Uterus (tissue), 4 donors: ENCODE results near the gene RCHY1. TPM values are rescaled to one million over a fixed set of nuclear protein-coding genes. Genes with fewer than 3 reads are reported as not detected.

Experiments used
- DNase-seq, 2 donors: peaks; one replicate each; pipeline ENCODE4 v3.0.0-alpha.2; 2019 to 2020
- H3K27ac ChIP-seq, 2 donors: fragments of 200-600 bp; sonication (generic); 1 replicate in 1 of 2; 2 replicates in 1 of 2; pipeline ENCODE4 v1.5.1; 2016 to 2018
- H3K27me3 ChIP-seq, 2 donors: fragments of 200-600 bp; sonication (generic); one replicate each; pipeline ENCODE4 v1.5.1; 2018 to 2019; ENCODE audit warnings: control low read depth in 1 of 2
- H3K36me3 ChIP-seq, 2 donors: fragments of 200-600 bp; sonication (generic); one replicate each; pipeline ENCODE4 v1.5.1; 2019; ENCODE audit warnings: control low read depth in 1 of 2
- H3K4me1 ChIP-seq, 2 donors: fragments of 200-600 bp; sonication (generic); one replicate each; pipeline ENCODE4 v1.5.1; 2018 to 2019; ENCODE audit warnings: control low read depth in 1 of 2
- H3K4me3 ChIP-seq, 2 donors: fragments of 200-600 bp; sonication (generic); 1 replicate in 1 of 2; 2 replicates in 1 of 2; pipeline ENCODE4 v1.5.1; 2018 to 2019; ENCODE audit warnings: mild to moderate bottlenecking in 1 of 2
- H3K9me3 ChIP-seq, 2 donors: fragments of 200-600 bp; sonication (generic); one replicate each; pipeline ENCODE4 v1.5.1; 2019; ENCODE audit warnings: control low read depth in 1 of 2
- CTCF ChIP-seq, 4 experiments: fragments of 200-600 bp in 2 of 4; fragments of 450-650 bp in 2 of 4; sonication (generic) in 2 of 4; IDR thresholded peaks; one replicate each; pipeline ENCODE4 v1.5.1; 2016 to 2019; ENCODE audit warnings: antibody characterized with exemption in 4 of 4, mild to moderate bottlenecking in 2 of 4, moderate library complexity in 1 of 4
- POLR2A ChIP-seq, 2 donors: fragments of 450-650 bp; IDR thresholded peaks; one replicate each; pipeline ENCODE4 v1.6.1; 2016; ENCODE audit warnings: antibody characterized with exemption in 2 of 2, mild to moderate bottlenecking in 1 of 2, moderate library complexity in 1 of 2
- intact Hi-C: fragments of 100-400 bp; cut with DNase I; formaldehyde crosslinking; loops from one replicate; pipeline ENCODE4 v1.15.1; 2023; ENCODE audit warnings: low total_unique reads
- total RNA-seq, 4 donors: library from RNA; depleted of rRNA in 3 of 4; stranded (reverse); fragments of >200 nt in 3 of 4; gene quantifications; one replicate each; pipeline versions ENCODE4 v1.1.0 to v1.2.4, GENCODE V29; 2014 to 2023
- donor health status: DM: yes; HTN: yes; CAD: no.

Gene RCHY1
- 10 to 100 TPM; 26.8 to 64.9 (median 33.5) TPM for total RNA-seq

- Histone ChIP-seq H3K9me3 (no peaks in the 10 kb centered on the region), H3K36me3 (no peaks in the 10 kb centered on the region), H3K4me1 (peaks cover 0 to 8% of the 10 kb centered on the region in 2 donors), H3K27ac (peak within 1 kb of the TSS; percentile 89 to 95), H3K4me3 (peak within 1 kb of the TSS; percentile 70 to 96), H3K27me3 (no peaks in the 10 kb centered on the region)
- intact Hi-C loops = no loop called here
- peak; percentile 92 to 93 for DNase-seq
- peak in 1 of 4 experiments; percentile 31 for TF ChIP-seq CTCF (IDR thresholded peaks at IDR 0.05)
- TF ChIP-seq POLR2A (IDR thresholded peaks at IDR 0.05) = peak; percentile 51 to 83
These were observed at the start of gene RCHY1, which contains the start of gene THAP6 for GRCh38 chr4:75514131-75514948. TSS of gene RCHY1 (minus strand) at chr4:75514403. CDS start at chr4:75514286, 117 bp downstream. TSS of gene THAP6 (plus strand) at chr4:75514473. CDS start at chr4:75515453, 980 bp downstream.

GRCh38 chr4:75561789-75562188, 47.6 kb upstream of the RCHY1 start:
- no peak for DNase-seq
- TF ChIP-seq CTCF (IDR thresholded peaks at IDR 0.05) = no peak
- TF ChIP-seq POLR2A (IDR thresholded peaks at IDR 0.05) = no peak
- Histone ChIP-seq H3K4me3 (no peak overlapping the region), H3K4me1 (no peaks in the 10 kb centered on the region), H3K27me3 (no peaks in the 10 kb centered on the region), H3K36me3 (no peaks in the 10 kb centered on the region), H3K9me3 (no peaks in the 10 kb centered on the region), H3K27ac (no peak overlapping the region)
- intact Hi-C loops = no loop called here

- no peak overlapping the region for H3K4me3 ChIP-seq
- no peaks in the 10 kb centered on the region for H3K27me3 ChIP-seq
- no peaks in the 10 kb centered on the region for H3K9me3 ChIP-seq
- no peak for DNase-seq
- TF ChIP-seq CTCF (IDR thresholded peaks at IDR 0.05) (no peak), POLR2A (IDR thresholded peaks at IDR 0.05) (no peak)
- no peak overlapping the region for H3K27ac ChIP-seq
- intact Hi-C loops = no loop called here
- H3K36me3 ChIP-seq = no peaks in the 10 kb centered on the region
- no peaks in the 10 kb centered on the region for H3K4me1 ChIP-seq
These were observed 43.5 kb upstream of the RCHY1 start for GRCh38 chr4:75557696-75558095.

GRCh38 chr4:75555294-75556164, 41.3 kb upstream of the RCHY1 start, which contains the start of gene ODAPH:
TSS of gene ODAPH (plus strand) at chr4:75556066. CDS start at chr4:75556083, 17 bp downstream.
- Histone ChIP-seq H3K4me3 (no peak within 1 kb of the TSS), H3K36me3 (no peaks in the 10 kb centered on the region), H3K4me1 (no peaks in the 10 kb centered on the region), H3K27me3 (no peaks in the 10 kb centered on the region), H3K9me3 (no peaks in the 10 kb centered on the region), H3K27ac (no peak within 1 kb of the TSS)
- DNase-seq = no peak
- no peak for TF ChIP-seq POLR2A (IDR thresholded peaks at IDR 0.05)
- TF ChIP-seq CTCF (IDR thresholded peaks at IDR 0.05) = no peak
- intact Hi-C loops = no loop called here
